ENCODE results near the gene DCK.

Gene DCK

DNA sequence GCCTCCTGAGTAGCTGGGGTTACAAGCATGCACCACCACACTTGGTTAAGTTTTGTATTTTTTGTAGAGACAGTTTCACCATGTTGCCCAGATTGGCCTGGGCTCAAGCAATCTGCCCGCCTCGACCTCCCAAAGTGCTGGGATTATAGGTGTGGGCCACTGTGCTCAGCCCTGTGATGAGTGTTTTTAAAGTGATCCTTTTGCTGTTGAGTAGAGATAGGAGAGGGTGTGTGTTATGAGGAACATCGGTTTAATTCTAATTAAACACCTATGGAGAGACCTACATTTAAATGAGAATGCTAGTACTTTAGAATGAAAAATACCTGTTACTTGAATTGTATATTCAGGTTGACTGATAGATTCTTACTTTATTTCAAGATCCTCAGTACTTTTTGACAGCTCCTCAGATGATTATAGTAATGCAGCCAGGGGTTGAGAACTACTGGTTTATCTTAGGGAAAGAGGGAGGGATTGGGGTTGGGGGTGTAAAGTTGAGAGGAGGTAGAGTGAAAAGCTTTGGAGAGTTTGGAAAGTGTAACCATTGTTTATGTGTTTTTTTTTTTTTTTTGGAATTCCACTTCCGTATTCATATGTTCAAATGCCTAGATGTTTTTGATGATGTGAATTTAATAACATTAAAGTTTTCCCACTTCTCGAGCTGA, 36.8 kb upstream of the DCK start:
- TF ChIP-seq, protein P1, sequence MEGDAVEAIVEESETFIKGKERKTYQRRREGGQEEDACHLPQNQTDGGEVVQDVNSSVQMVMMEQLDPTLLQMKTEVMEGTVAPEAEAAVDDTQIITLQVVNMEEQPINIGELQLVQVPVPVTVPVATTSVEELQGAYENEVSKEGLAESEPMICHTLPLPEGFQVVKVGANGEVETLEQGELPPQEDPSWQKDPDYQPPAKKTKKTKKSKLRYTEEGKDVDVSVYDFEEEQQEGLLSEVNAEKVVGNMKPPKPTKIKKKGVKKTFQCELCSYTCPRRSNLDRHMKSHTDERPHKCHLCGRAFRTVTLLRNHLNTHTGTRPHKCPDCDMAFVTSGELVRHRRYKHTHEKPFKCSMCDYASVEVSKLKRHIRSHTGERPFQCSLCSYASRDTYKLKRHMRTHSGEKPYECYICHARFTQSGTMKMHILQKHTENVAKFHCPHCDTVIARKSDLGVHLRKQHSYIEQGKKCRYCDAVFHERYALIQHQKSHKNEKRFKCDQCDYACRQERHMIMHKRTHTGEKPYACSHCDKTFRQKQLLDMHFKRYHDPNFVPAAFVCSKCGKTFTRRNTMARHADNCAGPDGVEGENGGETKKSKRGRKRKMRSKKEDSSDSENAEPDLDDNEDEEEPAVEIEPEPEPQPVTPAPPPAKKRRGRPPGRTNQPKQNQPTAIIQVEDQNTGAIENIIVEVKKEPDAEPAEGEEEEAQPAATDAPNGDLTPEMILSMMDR (conservative IDR thresholded peaks at IDR 0.05; ENCODE audit: low read length) = no peak
- H3K4me3 ChIP-seq (ENCODE audit: low read length) = no peak overlapping the region
- DNase-seq (ENCODE audit: low read depth) = no peak

GRCh38 chr4:70958681-70959080, 34.8 kb upstream of the DCK start:
- TF ChIP-seq, protein P1 (conservative IDR thresholded peaks at IDR 0.05; ENCODE audit: low read length) = no peak
- H3K4me3 ChIP-seq (ENCODE audit: low read length) = no peak overlapping the region
- peak; percentile 94 for DNase-seq (ENCODE audit: low read depth)

GRCh38 chr4:70969076-70969475, 24.4 kb upstream of the DCK start:
- no peak for DNase-seq (ENCODE audit: low read depth)
- H3K4me3 ChIP-seq (ENCODE audit: low read length) = no peak overlapping the region
- TF ChIP-seq, protein P1 (conservative IDR thresholded peaks at IDR 0.05; ENCODE audit: low read length) = no peak

DNA sequence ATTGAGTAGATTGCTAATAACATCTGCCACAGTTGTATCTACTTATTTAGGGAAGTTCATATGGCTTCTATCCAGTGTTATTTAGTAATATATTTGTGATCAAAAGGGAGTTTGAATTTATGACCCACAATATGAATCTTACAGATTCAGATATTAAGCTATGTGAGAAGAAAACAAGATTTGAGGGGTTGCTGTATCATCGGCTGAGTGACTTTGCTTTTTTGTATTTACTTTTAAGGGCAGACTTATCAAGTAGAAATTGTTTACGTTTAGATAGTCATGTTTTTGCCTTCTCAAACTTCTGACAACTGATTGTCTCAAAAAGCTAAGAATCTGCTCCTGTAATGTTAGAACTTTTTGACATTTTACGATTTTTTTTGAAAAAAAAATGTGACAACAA, 17.2 kb upstream of the DCK start:
- TF ChIP-seq, protein P1 (conservative IDR thresholded peaks at IDR 0.05; ENCODE audit: low read length) = no peak
- DNase-seq (ENCODE audit: low read depth) = no peak
- H3K4me3 ChIP-seq (ENCODE audit: low read length) = no peak overlapping the region

- DNase-seq (ENCODE audit: low read depth) = no peak
- no peak overlapping the region for H3K4me3 ChIP-seq (ENCODE audit: low read length)
- TF ChIP-seq, protein P1 (conservative IDR thresholded peaks at IDR 0.05; ENCODE audit: low read length) = no peak
Observed at GRCh38 chr4:70979445-70980008, 13.9 kb upstream of the DCK start.

DNA sequence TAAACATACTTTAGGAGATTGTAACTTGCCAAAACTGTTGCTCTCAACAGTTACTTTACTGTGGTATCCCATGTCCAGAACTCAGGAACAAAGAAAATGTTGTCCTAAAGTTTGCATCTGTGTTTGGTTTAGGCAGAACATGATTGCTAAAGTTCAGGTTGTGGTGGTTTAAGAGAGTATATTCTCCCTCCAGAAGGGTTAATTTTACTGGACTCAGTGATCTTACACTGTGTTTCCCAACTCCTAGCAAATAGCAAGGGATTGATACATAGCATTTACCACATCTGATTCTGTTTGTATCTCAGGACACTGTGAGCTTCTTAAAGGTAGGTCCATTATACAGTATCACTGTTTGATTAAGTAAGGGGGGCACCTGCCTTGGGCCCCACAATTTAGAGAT, 13.3 kb upstream of the DCK start:
- no peak overlapping the region for H3K4me3 ChIP-seq (ENCODE audit: low read length)
- DNase-seq (ENCODE audit: low read depth) = no peak
- TF ChIP-seq, protein P1 (conservative IDR thresholded peaks at IDR 0.05; ENCODE audit: low read length) = no peak

- TF ChIP-seq, protein P1 (conservative IDR thresholded peaks at IDR 0.05; ENCODE audit: low read length) = no peak
- no peak overlapping the region for H3K4me3 ChIP-seq (ENCODE audit: low read length)
- DNase-seq (ENCODE audit: low read depth) = no peak
Observed at GRCh38 chr4:70984106-70984505, 9.3 kb upstream of the DCK start.

Measured in AG10803 (cell line).